Muscle of leg (tissue), 11 donors: Measurements from ENCODE around the gene PDLIM7. TPM values are rescaled to one million over a fixed set of nuclear protein-coding genes. Genes with fewer than 3 reads are reported as not detected.

Experiments
- DNase-seq: peaks from one replicate; pipeline ENCODE4 v3.0.0; 2013
- H3K27ac ChIP-seq: one replicate; pipeline ENCODE4 v1.5.1; 2013; ENCODE audit warnings: mild to moderate bottlenecking, low read length, control low read depth
- H3K27me3 ChIP-seq: one replicate; pipeline ENCODE4 v1.6.1; 2013; ENCODE audit warnings: low read length; ENCODE audit not compliant: control insufficient read depth, insufficient read depth
- H3K36me3 ChIP-seq: one replicate; pipeline ENCODE4 v1.6.1; 2013; ENCODE audit warnings: low read length; ENCODE audit not compliant: control insufficient read depth, insufficient read depth
- H3K4me1 ChIP-seq: one replicate; pipeline ENCODE4 v1.6.1; 2013; ENCODE audit warnings: low read length; ENCODE audit not compliant: control insufficient read depth, insufficient read depth
- H3K4me3 ChIP-seq: one replicate; pipeline ENCODE4 v1.5.1; 2013; ENCODE audit warnings: low read length, control low read depth
- H3K9me3 ChIP-seq: replicated peaks from 2 replicates; pipeline ENCODE4 v1.6.1; 2013; ENCODE audit warnings: low read depth, low read length; ENCODE audit not compliant: control insufficient read depth
- WGBS: methylation state at CpG from one replicate; pipeline ENCODE4 v1.1.5; 2013; ENCODE audit warnings: missing lambda C conversion rate; ENCODE audit not compliant: insufficient coverage; 5-methylcytosine and 5-hydroxymethylcytosine counted together
- polyA plus RNA-seq, 8 donors: library from polyadenylated mRNA; unstranded; fragments of 120-200 nt; gene quantifications; one replicate each; pipeline versions ENCODE4 v1.2.1 to v1.2.3, GENCODE V29; 2013; ENCODE audit warnings: inconsistent platforms in 1 of 8, low replicate concordance in 1 of 8; ENCODE audit not compliant: insufficient read length in 8 of 8, insufficient read depth in 1 of 8
- total RNA-seq: library from RNA; stranded (reverse); fragments of 120-200 nt; gene quantifications from one replicate; pipeline ENCODE4 v1.2.4, GENCODE V29; 2013

PDLIM7 gene
- total and polyA plus RNA-seq, 9 donors: 97.1 to 458 (median 269) TPM

DNA sequence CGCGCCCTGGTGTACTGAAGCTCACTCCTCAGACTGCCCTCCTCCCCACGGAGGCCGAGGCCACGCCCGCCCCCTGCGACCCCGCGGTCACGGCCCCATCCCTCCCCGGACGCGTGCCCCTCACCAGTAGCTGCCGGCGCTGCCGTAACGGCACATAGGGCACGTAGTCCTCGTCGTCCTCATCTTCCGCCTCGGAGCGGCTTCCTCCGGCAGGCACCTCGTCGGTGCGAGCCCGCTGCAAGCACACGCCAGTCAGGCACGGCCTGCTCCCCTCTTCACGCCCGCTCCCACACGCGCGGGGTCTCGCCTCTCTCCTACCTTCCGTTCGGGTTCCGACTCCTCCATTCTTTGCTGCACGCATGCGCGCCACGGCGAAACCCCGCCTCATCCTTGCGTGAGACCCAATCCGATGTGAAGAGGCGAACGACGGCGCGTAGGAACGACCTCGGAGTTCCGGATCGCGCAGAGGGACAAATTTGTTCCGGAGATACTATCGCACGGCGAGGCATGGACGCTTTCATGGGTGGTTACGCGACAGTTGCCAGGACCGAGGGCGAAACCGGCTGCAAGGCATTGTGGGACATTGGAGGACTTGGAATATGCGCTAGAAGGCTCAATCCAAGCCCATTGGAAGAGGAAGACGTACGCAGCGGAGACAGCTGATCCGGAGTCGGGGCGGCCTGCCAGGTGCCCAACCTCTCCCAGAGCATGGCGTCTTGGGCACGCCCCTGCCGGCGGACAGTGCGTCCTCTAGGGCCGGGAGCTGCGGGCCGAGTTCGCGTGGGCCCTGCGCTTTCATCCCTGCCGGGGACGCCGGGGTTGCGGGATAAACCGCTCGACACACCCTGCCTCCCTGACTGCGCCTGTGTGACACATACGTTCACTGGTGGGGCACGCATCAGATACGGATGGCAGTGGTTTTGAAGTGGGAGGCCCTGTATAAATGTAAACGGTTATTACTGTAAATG lies 19.5 kb upstream of the PDLIM7 start, which contains the start of gene DDX41:
DDX41 (minus strand) TSS at position 361 of the 968 bp plus-strand sequence; CDS start at position 345, 16 bp downstream.
- peak; percentile 100 for DNase-seq
- WGBS: under 1% methylated on average over 91 of the region's 96 CpGs
- Histone ChIP-seq H3K9me3 (no peaks in the 10 kb centered on the region), H3K4me3 (peak within 1 kb of the TSS; percentile 85), H3K27ac (peak within 1 kb of the TSS; percentile 86), H3K36me3 (peaks cover 70% of the 10 kb centered on the region), H3K27me3 (no peaks in the 10 kb centered on the region), H3K4me1 (peaks cover 38% of the 10 kb centered on the region)

DNA sequence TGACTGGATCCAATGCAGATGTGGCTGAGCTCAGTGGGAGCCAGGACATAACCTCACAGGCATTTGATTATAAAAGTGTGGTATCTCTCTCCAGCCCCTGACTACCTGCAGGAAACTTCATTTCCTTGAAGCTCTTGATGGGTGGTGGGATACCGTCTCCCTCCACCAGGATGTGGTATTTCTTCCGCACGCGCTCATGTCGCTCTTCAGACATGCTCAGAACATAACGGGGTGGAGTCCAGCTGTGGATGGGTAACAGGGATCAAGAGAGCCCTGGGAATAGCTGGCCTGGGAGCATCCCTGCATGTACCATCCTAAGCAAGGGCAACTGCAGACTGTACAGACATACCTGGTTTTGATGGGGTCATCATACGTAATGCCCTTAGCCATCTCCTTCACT lies 18.2 kb upstream of the PDLIM7 start:
- Histone ChIP-seq H3K36me3 (peaks cover 70% of the 10 kb centered on the region), H3K4me1 (peaks cover 26% of the 10 kb centered on the region), H3K27me3 (no peaks in the 10 kb centered on the region), H3K4me3 (peak overlapping the region; percentile 85), H3K9me3 (no peaks in the 10 kb centered on the region), H3K27ac (no peak overlapping the region)
- WGBS: 88% methylated on average over 7 of the region's 7 CpGs
- DNase-seq: no peak

DNA sequence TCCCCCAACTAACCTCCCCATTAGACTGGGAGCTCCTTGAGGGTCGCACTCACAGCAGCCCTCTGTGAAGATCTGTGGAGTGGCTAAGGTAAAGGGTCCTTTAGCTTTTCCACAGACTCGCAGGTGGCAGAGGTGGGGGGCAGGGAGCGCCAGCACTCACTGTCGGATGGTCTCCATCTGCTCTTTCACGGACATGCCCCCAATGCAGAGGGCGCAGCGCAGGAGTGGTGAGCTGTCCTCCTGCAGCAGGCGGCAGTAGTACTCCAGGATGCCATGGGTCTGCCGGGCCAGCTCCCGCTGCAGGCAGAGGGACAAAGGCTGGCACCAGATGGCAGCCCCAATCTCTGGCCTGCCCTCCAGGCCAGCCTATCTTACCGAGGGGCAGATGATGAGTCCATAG lies 17.1 kb upstream of the PDLIM7 start:
- WGBS: 93% methylated on average over 10 of the region's 11 CpGs
- H3K36me3 ChIP-seq: peaks cover 64% of the 10 kb centered on the region

DNA sequence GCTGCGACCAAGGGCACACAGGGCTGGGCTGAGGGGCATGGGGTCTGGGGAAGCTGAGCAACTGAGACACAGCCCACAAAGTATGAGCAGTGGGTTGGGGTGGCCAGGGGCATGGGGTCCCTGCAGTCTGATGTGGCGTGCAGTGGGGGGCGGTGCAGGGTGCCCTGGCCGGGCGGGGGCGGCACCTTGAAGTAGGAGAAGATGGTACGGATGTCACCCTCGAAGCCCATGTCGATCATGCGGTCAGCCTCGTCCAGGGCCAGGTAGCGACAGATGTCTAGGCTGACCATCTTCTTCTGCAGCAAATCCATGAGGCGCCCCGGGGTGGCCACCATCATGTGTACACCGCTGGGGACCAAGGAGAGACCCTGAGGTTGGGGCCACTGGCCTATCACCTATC lies 16.1 kb upstream of the PDLIM7 start:
- WGBS: 96% methylated on average over 15 of the region's 15 CpGs
- Histone ChIP-seq H3K4me3 (no peak overlapping the region), H3K4me1 (peaks cover 29% of the 10 kb centered on the region), H3K36me3 (peaks cover 57% of the 10 kb centered on the region), H3K9me3 (no peaks in the 10 kb centered on the region), H3K27ac (no peak overlapping the region), H3K27me3 (no peaks in the 10 kb centered on the region)
- no peak for DNase-seq

More for the DNA sequence above, 17.1 kb upstream of the PDLIM7 start:
- no peak overlapping the region for H3K27ac ChIP-seq
- peaks cover 25% of the 10 kb centered on the region for H3K4me1 ChIP-seq
- DNase-seq: no peak
- no peaks in the 10 kb centered on the region for H3K27me3 ChIP-seq
- H3K4me3 ChIP-seq: no peak overlapping the region
- no peaks in the 10 kb centered on the region for H3K9me3 ChIP-seq

DNA sequence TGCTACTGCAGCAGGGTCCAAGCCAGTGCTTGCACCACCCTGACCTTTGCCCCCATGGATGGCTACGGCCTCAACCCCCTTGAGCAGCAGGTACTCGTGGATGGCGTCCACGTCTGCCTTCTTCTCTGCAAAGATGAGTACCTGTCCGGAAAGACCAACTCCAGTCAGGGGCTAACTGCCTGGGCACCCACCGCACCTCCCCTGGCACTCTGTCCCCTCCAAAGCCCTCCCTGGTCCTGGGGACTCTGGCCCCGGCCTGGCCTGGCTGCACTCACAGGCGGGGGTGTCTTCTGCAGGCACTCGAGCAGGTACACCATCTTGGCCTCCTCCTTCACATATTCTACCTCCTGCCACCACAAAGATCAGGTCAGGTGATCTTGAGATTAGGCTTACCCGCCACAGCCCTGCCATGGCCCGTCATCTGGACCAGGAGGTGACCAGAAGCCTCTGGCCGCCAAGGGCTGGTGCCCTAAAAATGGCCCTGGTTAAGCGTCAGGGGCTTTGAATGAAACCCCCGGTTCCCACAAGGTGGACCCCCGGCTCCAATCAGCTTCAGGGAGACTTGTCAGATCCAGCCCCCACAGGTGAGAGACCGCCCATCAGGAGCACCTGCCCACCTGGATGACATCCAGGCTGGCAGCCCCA lies 15.5 kb upstream of the PDLIM7 start:
- Histone ChIP-seq H3K27ac (no peak overlapping the region), H3K4me1 (peaks cover 29% of the 10 kb centered on the region), H3K4me3 (no peak overlapping the region), H3K9me3 (no peaks in the 10 kb centered on the region), H3K27me3 (no peaks in the 10 kb centered on the region), H3K36me3 (peaks cover 57% of the 10 kb centered on the region)
- 87% methylated on average over 15 of the region's 16 CpGs for WGBS
- no peak for DNase-seq

GRCh38 chr5:177511796-177512675 lies 14.6 kb upstream of the PDLIM7 start:
- H3K36me3 ChIP-seq: peaks cover 62% of the 10 kb centered on the region
- no peaks in the 10 kb centered on the region for H3K9me3 ChIP-seq
- no peaks in the 10 kb centered on the region for H3K27me3 ChIP-seq
- peaks cover 29% of the 10 kb centered on the region for H3K4me1 ChIP-seq
- no peak for DNase-seq
- WGBS: 95% methylated on average over 27 of the region's 34 CpGs
- no peak overlapping the region for H3K4me3 ChIP-seq
- H3K27ac ChIP-seq: no peak overlapping the region

DNA sequence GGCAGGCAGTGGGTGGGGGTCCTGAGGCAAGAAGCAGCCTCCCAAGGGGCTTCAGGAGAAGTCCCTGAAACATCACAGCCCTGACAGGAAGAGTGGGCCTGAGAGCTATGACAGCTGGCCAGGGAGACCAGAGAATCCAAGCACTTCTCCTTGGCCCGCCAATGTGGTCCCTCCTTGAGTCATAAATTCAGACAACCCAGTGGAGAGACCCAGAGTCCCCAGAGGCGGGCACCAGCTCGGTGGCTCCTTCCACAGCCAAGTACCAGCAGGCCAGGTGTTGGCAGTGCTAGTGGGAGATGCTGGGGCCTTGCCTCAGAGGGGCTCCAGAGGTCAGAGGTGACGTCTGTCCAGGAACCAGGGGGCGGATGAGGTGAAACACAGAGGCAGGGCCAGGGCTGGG lies 13.8 kb upstream of the PDLIM7 start:
- Histone ChIP-seq H3K36me3 (peaks cover 62% of the 10 kb centered on the region), H3K27ac (no peak overlapping the region), H3K4me1 (peaks cover 27% of the 10 kb centered on the region), H3K27me3 (no peaks in the 10 kb centered on the region), H3K4me3 (no peak overlapping the region), H3K9me3 (no peaks in the 10 kb centered on the region)
- 90% methylated on average over 5 of the region's 5 CpGs for WGBS
- DNase-seq: no peak

DNA sequence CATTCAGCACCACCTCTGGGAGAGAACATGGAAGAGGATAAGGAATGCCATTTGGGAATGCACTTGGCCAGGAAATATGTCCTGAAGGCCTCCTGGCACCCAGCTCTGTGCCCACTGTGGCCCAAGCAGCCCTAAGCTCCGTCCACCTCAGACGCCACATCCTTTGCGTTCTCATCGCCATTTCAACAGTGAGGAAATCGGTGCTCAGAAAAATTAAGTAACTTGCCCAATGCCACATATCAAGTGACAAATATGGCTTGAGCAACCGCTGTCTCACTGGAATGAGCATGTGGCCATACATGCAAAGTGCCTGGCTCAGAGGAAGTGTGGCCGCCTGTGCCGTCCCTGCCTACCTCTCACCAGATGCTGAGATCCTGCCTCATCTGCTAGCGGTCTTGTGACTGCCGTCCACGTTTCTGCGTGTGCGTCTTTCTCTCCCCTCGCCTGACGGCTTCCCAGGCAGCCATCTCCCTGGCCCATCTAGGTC lies 13.2 kb upstream of the PDLIM7 start:
- Histone ChIP-seq H3K36me3 (peaks cover 59% of the 10 kb centered on the region), H3K4me3 (no peak overlapping the region), H3K4me1 (peaks cover 21% of the 10 kb centered on the region), H3K9me3 (no peaks in the 10 kb centered on the region), H3K27ac (peak overlapping the region; percentile 64), H3K27me3 (no peaks in the 10 kb centered on the region)
- DNase-seq: no peak
- WGBS: 82% methylated on average over 15 of the region's 15 CpGs

DNA sequence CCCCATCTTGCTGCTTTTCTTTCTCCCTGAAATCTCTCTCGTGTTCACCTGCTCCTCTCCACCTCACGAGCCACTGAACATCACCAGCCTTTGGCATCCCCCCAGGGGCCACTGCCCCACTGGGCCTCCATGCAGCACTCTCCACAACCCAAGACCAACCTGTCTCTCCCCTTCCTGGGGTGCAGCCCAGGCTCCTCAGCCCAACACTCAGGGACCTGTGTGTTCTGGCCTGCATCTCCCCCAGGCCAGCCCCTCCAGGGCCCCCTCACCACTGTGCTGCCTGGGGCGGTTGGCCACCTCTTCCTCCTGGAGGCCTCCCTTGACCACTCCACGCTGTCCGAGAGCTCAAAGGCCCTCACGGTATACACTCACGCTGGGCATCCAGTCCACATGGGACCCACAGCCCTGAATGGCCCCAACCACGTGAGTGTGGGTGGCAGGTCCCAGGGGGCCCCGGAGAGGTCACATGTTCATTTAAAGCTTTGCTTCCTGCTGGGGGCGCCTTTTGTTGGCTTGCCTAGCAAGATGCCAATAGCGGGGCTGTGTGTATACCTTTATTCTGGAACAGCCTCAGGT lies 12.7 kb upstream of the PDLIM7 start:
- no peak overlapping the region for H3K4me3 ChIP-seq
- WGBS: 73% methylated on average over 10 of the region's 11 CpGs
- H3K9me3 ChIP-seq: no peaks in the 10 kb centered on the region
- H3K36me3 ChIP-seq: peaks cover 54% of the 10 kb centered on the region
- H3K4me1 ChIP-seq: peaks cover 20% of the 10 kb centered on the region
- H3K27ac ChIP-seq: peak overlapping the region; percentile 64
- no peak for DNase-seq
- no peaks in the 10 kb centered on the region for H3K27me3 ChIP-seq
